DND-41 (cell line): ENCODE results near the gene IHH.

Experiments used
- EZH2 ChIP-seq: IDR thresholded peaks from 3 replicates; pipeline ENCODE4 v1.6.1; 2012; ENCODE audit warnings: borderline replicate concordance, low read depth, mild to moderate bottlenecking, moderate library complexity, low read length, inconsistent platforms; ENCODE audit not compliant: severe bottlenecking
- TF ChIP-seq, protein P1 (sequence below): IDR thresholded peaks from 2 replicates; pipeline ENCODE4 v1.5.1; 2012; ENCODE audit warnings: borderline replicate concordance, low read length, moderate library complexity, mild to moderate bottlenecking; ENCODE audit not compliant: poor library complexity, severe bottlenecking; ENCODE audit errors: extremely low read depth

DNA sequence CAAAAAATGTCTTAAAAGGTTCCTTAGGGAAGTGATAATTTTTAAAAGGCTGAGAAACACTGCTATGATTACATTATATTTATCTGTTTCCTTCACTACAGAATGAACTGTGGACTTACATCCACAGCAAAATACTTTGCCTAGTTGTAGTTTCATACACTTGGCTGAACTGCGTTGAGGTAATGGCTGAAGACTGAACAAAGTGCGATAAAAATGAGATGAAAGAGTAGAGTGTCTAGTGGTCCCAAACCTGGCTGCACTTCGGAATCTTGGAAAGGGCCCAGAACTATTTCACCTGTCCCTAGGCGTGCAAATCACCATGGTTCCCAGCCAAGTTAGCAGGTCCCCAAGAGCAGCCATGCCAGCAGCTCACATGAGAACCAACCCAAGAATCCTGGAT, 18.2 kb upstream of the IHH start:
- TF ChIP-seq, protein P1, sequence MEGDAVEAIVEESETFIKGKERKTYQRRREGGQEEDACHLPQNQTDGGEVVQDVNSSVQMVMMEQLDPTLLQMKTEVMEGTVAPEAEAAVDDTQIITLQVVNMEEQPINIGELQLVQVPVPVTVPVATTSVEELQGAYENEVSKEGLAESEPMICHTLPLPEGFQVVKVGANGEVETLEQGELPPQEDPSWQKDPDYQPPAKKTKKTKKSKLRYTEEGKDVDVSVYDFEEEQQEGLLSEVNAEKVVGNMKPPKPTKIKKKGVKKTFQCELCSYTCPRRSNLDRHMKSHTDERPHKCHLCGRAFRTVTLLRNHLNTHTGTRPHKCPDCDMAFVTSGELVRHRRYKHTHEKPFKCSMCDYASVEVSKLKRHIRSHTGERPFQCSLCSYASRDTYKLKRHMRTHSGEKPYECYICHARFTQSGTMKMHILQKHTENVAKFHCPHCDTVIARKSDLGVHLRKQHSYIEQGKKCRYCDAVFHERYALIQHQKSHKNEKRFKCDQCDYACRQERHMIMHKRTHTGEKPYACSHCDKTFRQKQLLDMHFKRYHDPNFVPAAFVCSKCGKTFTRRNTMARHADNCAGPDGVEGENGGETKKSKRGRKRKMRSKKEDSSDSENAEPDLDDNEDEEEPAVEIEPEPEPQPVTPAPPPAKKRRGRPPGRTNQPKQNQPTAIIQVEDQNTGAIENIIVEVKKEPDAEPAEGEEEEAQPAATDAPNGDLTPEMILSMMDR: no peak
- TF ChIP-seq EZH2: no peak
